HEK293T (cell line): ENCODE results near the gene RAP2B.

Experiments used
- BHLHE40 ChIP-seq: fragments of 450-650 bp; IDR thresholded peaks from 2 replicates; pipeline ENCODE4 v1.6.1; 2016; ENCODE audit warnings: mild to moderate bottlenecking, moderate library complexity, borderline replicate concordance
- ELF4 ChIP-seq: fragments of 450-650 bp; IDR thresholded peaks from 2 replicates; pipeline ENCODE4 v1.6.1; 2017; ENCODE audit warnings: antibody characterized with exemption
- FOXA1 ChIP-seq: fragments of 450-650 bp; IDR thresholded peaks from 2 replicates; pipeline ENCODE4 v1.6.1; 2016; ENCODE audit warnings: mild to moderate bottlenecking
- FOXK2 ChIP-seq: fragments of 450-650 bp; IDR thresholded peaks from 2 replicates; pipeline ENCODE4 v1.6.1; 2016; ENCODE audit warnings: mild to moderate bottlenecking
- FOXM1 ChIP-seq: fragments of 450-650 bp; IDR thresholded peaks from 2 replicates; pipeline ENCODE4 v1.6.1; 2017; ENCODE audit warnings: mild to moderate bottlenecking, borderline replicate concordance
- LEF1 ChIP-seq: fragments of 450-650 bp; IDR thresholded peaks from 2 replicates; pipeline ENCODE4 v1.6.1; 2017; ENCODE audit warnings: mild to moderate bottlenecking, borderline replicate concordance
- NFRKB ChIP-seq: fragments of 450-650 bp; IDR thresholded peaks from 2 replicates; pipeline ENCODE4 v1.6.1; 2016; ENCODE audit warnings: mild to moderate bottlenecking, moderate library complexity
- SUZ12 ChIP-seq: fragments of 450-650 bp; IDR thresholded peaks from 2 replicates; pipeline ENCODE4 v1.6.1; 2016; ENCODE audit warnings: mild to moderate bottlenecking
- TARDBP ChIP-seq: fragments of 450-650 bp; IDR thresholded peaks from 2 replicates; pipeline ENCODE4 v1.6.1; 2016
- ZNF384 ChIP-seq: fragments of 450-650 bp; IDR thresholded peaks from 2 replicates; pipeline ENCODE4 v1.6.1; 2016
- TF ChIP-seq, protein P1 (sequence below): fragments of 450-650 bp; IDR thresholded peaks from 2 replicates; pipeline ENCODE4 v1.6.1; 2016

GRCh38 chr3:153190923-153191322 is 28.9 kb downstream of the RAP2B start:
- TF ChIP-seq ELF4 (no peak), FOXA1 (no peak), FOXK2 (no peak), SUZ12 (no peak), TARDBP (no peak), NFRKB (no peak), ZNF384 (no peak), BHLHE40 (no peak), LEF1 (no peak), FOXM1 (no peak)
- TF ChIP-seq, protein P1, sequence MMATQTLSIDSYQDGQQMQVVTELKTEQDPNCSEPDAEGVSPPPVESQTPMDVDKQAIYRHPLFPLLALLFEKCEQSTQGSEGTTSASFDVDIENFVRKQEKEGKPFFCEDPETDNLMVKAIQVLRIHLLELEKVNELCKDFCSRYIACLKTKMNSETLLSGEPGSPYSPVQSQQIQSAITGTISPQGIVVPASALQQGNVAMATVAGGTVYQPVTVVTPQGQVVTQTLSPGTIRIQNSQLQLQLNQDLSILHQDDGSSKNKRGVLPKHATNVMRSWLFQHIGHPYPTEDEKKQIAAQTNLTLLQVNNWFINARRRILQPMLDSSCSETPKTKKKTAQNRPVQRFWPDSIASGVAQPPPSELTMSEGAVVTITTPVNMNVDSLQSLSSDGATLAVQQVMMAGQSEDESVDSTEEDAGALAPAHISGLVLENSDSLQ: no peak
